Measurements from ENCODE around the gene CRIM1. TPM values are rescaled to one million over a fixed set of nuclear protein-coding genes. Genes with fewer than 3 reads are reported as not detected.

The CRIM1 gene
- total and polyA plus RNA-seq, 10 donors: 7.1 to 213 (median 110) TPM

DNA sequence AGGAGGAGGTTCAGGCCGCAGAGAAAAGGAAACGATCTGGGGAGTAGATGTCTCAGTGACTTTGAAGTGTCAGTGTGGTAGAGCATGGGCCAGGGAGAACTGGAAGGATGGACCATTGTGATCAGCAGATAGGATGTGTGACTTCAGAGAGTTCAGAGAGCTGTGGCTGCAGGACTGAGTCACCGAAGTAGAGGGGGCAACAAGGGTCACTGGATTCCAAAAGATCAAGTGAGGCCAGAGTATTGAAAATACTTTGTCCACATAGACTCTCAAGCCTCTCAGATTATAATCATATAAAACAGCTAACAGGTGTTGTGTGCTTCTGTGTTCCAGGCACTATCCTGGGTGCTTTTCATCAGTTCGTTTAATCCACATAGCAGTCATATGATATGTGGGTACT is 99.4 kb downstream of the CRIM1 start:
- intact Hi-C loops (cut with DNase I; ENCODE audit: low total_unique reads): no loop called here
- Histone ChIP-seq H3K27me3 (replicated peaks in 1 of 7) (no peaks in the 10 kb centered on the region), H3K9me3 (no peaks in the 10 kb centered on the region), H3K4me3 (no peak overlapping the region), H3K36me3 (peaks cover 0 to 6% (median 0%) of the 10 kb centered on the region in 6 donors), H3K27ac (peak overlapping the region in 5 of 8 donors; percentile 14 to 68 (median 57)), H3K4me1 (peaks cover 4 to 72% (median 39%) of the 10 kb centered on the region in 6 donors)
- TF ChIP-seq CTCF (IDR thresholded peaks at IDR 0.05 in 8 of 11, conservative IDR thresholded peaks at IDR 0.05 in 3 of 11): no peak
- no peak for TF ChIP-seq POLR2AphosphoS5 (IDR thresholded peaks at IDR 0.05)
- no peak for DNase-seq
- 80 to 92% (median 83%) methylated on average over 4 of the region's 4 CpGs for WGBS, 5 donors

- Histone ChIP-seq H3K36me3 (peaks cover 0 to 3% (median 0%) of the 10 kb centered on the region in 6 donors), H3K27ac (peak overlapping the region in 7 of 8 donors; percentile 52 to 68 (median 57)), H3K4me3 (no peak overlapping the region), H3K27me3 (replicated peaks in 1 of 7) (no peaks in the 10 kb centered on the region), H3K9me3 (no peaks in the 10 kb centered on the region), H3K4me1 (peaks cover 11 to 73% (median 44%) of the 10 kb centered on the region in 6 donors)
- TF ChIP-seq CTCF (IDR thresholded peaks at IDR 0.05 in 8 of 11, conservative IDR thresholded peaks at IDR 0.05 in 3 of 11): no peak
- no peak for TF ChIP-seq POLR2AphosphoS5 (IDR thresholded peaks at IDR 0.05)
- no peak for TF ChIP-seq POLR2A (IDR thresholded peaks at IDR 0.05)
- 80 to 88% (median 83%) methylated on average over 4 of the region's 4 CpGs for WGBS, 5 donors
- intact Hi-C loops (cut with DNase I; ENCODE audit: low total_unique reads): no loop called here
- DNase-seq: no peak
Measured at GRCh38 chr2:36455788-36456187, 100.2 kb downstream of the CRIM1 start.

GRCh38 chr2:36456227-36457175 is 100.9 kb downstream of the CRIM1 start:
- no peak overlapping the region for H3K4me3 ChIP-seq
- H3K4me1 ChIP-seq: peaks cover 18 to 73% (median 47%) of the 10 kb centered on the region in 6 donors
- H3K27me3 ChIP-seq (replicated peaks in 1 of 7): no peaks in the 10 kb centered on the region
- peak; percentile 80 for DNase-seq
- peak overlapping the region in 7 of 8 donors; percentile 52 to 68 (median 57) for H3K27ac ChIP-seq
- no peaks in the 10 kb centered on the region for H3K36me3 ChIP-seq
- intact Hi-C loops (cut with DNase I; ENCODE audit: low total_unique reads): no loop called here
- TF ChIP-seq POLR2AphosphoS5 (IDR thresholded peaks at IDR 0.05) (peak in 2 of 3 donors; percentile 49 to 79), CTCF (IDR thresholded peaks at IDR 0.05 in 8 of 11, conservative IDR thresholded peaks at IDR 0.05 in 3 of 11) (no peak)
- H3K9me3 ChIP-seq: no peaks in the 10 kb centered on the region
- WGBS, 5 donors: 50 to 69% (median 57%) methylated on average over 17 of the region's 17 CpGs

- Histone ChIP-seq H3K27me3 (replicated peaks in 1 of 7) (no peaks in the 10 kb centered on the region), H3K9me3 (no peaks in the 10 kb centered on the region), H3K4me3 (no peak overlapping the region), H3K4me1 (peaks cover 24 to 78% (median 56%) of the 10 kb centered on the region in 6 donors), H3K36me3 (no peaks in the 10 kb centered on the region), H3K27ac (peak overlapping the region in 3 of 8 donors; percentile 17 to 28 (median 23))
- intact Hi-C loops (cut with DNase I; ENCODE audit: low total_unique reads): no loop called here
- WGBS, 5 donors: 85 to 92% (median 89%) methylated on average over 5 of the region's 5 CpGs
- TF ChIP-seq POLR2A (IDR thresholded peaks at IDR 0.05) (no peak), POLR2AphosphoS5 (IDR thresholded peaks at IDR 0.05) (no peak), CTCF (IDR thresholded peaks at IDR 0.05 in 8 of 11, conservative IDR thresholded peaks at IDR 0.05 in 3 of 11) (no peak)
- peak; percentile 47 for DNase-seq
Measured at GRCh38 chr2:36458106-36458505, 102.5 kb downstream of the CRIM1 start.

All from spleen (tissue), 11 donors.